ENCODE data around the gene CFHR4.
"Not testable (repeated sequence)": the region's sequence is repeated elsewhere in the genome, so short reads cannot be mapped to it uniquely, and the experiment has no call there.

The CFHR4 gene

DNA sequence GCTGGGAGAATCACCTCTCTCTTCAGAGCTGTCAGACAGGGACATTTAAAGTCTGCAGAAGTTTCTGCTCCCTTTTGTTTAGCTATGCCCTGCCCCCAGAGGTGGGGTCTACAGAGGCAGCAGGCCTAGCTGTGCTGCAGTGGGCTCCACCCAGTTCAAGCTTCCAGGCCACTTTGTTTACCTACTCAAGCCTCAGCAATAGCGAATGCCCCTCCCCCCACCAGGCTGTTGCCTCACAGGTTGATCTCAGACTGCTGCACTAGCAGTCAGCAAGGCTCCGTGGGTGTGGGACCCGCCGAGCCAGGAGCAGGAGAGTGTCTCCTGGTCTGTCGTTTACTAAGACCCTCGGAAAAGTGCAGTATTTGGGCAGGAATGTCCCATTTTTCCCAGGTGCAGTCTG, 53.6 kb downstream of the CFHR4 start:
- DNase-seq (ENCODE audit: low read depth) = not testable (repeated sequence)

GRCh38 chr1:196943568-196943967, 55.7 kb downstream of the CFHR4 start, which contains the start of gene CFHR2:
Gene CFHR2 (plus strand): TSS chr1:196943738. CDS start chr1:196943881, 143 bp downstream.
- not testable (repeated sequence) for DNase-seq (ENCODE audit: low read depth)

GRCh38 chr1:196951711-196952394, 64.0 kb downstream of the CFHR4 start:
- DNase-seq (ENCODE audit: low read depth) = no peak

DNA sequence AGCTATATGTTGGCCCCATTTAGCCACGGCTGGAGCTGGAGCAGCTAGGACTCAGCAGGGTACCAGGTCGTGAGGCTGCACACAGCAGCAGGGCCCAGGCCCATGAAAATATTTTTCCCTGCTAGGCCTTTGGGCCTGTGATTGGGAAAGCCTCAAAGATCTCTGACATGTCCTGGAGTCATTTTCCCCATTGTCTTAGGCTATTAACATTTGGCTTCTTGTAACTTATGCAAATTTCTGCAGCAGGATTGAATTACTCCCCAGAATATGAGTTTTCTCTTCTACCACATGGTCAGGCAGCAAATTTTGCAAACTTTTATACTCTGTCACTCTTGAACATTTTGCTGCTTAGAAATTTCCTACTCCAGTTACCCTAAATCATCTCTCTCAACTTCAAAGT, 66.9 kb downstream of the CFHR4 start:
- DNase-seq (ENCODE audit: low read depth) = no peak

DNA sequence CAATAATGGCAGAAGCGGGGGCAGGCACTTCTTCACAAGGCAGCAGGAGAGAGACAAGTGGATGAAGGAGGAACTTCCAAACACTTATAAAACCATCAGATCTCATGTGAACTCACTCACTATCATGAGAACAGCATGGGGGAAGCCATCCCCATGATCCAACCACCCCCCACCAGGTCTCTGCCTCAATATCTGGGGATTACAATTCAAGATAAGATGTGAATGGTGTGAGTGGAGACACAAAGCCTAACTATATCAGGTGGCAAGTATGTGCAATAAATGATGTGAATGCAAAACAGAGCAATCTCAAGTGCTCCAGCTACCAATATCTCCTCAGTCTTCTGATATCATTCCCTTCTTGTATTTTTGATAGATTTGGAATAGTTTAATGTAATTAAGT, 68.1 kb downstream of the CFHR4 start:
- no peak for DNase-seq (ENCODE audit: low read depth)

DNA sequence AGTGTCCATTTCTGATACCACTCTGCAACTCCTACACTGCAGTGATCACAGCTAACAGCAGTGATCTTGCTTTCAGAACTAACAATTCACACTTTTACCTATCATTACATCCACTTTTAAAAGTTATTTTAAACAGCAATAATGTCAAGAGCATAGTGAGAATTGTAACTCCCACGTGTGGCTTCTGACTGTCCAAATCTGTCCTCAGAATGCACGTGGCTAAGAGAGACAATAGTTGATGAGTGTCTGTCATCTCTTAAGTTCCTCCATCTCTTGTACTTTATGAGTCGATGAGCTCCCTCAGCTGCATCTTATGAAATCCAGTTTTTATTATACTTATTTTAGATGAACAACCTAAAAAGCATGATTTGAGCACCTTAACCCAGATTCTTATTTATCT, 73.0 kb downstream of the CFHR4 start:
- DNase-seq (ENCODE audit: low read depth) = no peak

Measured in EH (cell line).